Measurements from ENCODE around the gene TMEM132D. TPM values are rescaled to one million over a fixed set of nuclear protein-coding genes. Genes with fewer than 3 reads are reported as not detected.

The TMEM132D gene
- total RNA-seq, 1 experiment from 2014 or later = 0.03 TPM

- H3K9me3 ChIP-seq = no peaks in the 10 kb centered on the region
- H3K27me3 ChIP-seq = no peaks in the 10 kb centered on the region
- no peaks in the 10 kb centered on the region for H3K36me3 ChIP-seq
- DNase-seq = no peak
- H3K4me3 ChIP-seq = no peak overlapping the region
These were observed 530.1 kb downstream of the TMEM132D start for GRCh38 chr12:129373746-129374145.

GRCh38 chr12:129372876-129373275, 530.9 kb downstream of the TMEM132D start:
- no peaks in the 10 kb centered on the region for H3K9me3 ChIP-seq

GRCh38 chr12:129372348-129372747, 531.5 kb downstream of the TMEM132D start:
- DNase-seq = no peak
- Histone ChIP-seq H3K27me3 (no peaks in the 10 kb centered on the region), H3K4me3 (no peak overlapping the region), H3K36me3 (no peaks in the 10 kb centered on the region), H3K9me3 (no peaks in the 10 kb centered on the region)

More at GRCh38 chr12:129372876-129373275, 530.9 kb downstream of the TMEM132D start:
- DNase-seq = no peak
- H3K27me3 ChIP-seq = no peaks in the 10 kb centered on the region
- no peak overlapping the region for H3K4me3 ChIP-seq
- H3K36me3 ChIP-seq = no peaks in the 10 kb centered on the region

GRCh38 chr12:129371268-129371667, 532.6 kb downstream of the TMEM132D start:
- Histone ChIP-seq H3K36me3 (no peaks in the 10 kb centered on the region), H3K27me3 (no peaks in the 10 kb centered on the region), H3K9me3 (no peaks in the 10 kb centered on the region), H3K4me3 (no peak overlapping the region)
- no peak for DNase-seq

- no peak for DNase-seq
- Histone ChIP-seq H3K27me3 (peaks cover 2% of the 10 kb centered on the region; the same call in 1 of the 2 replicates), H3K9me3 (no peaks in the 10 kb centered on the region), H3K4me3 (no peak overlapping the region), H3K36me3 (no peaks in the 10 kb centered on the region)
These were observed 537.2 kb downstream of the TMEM132D start for GRCh38 chr12:129366656-129367055.

GRCh38 chr12:129363041-129363440, 540.8 kb downstream of the TMEM132D start:
- Histone ChIP-seq H3K36me3 (no peaks in the 10 kb centered on the region), H3K27me3 (peaks cover 2% of the 10 kb centered on the region; the same call in 1 of the 2 replicates), H3K9me3 (no peaks in the 10 kb centered on the region), H3K4me3 (no peak overlapping the region)
- DNase-seq = no peak

GRCh38 chr12:129357233-129357632, 546.6 kb downstream of the TMEM132D start:
- no peaks in the 10 kb centered on the region for H3K36me3 ChIP-seq
- H3K9me3 ChIP-seq = no peaks in the 10 kb centered on the region
- no peak overlapping the region for H3K4me3 ChIP-seq
- H3K27me3 ChIP-seq = no peaks in the 10 kb centered on the region
- no peak for DNase-seq

- no peaks in the 10 kb centered on the region for H3K36me3 ChIP-seq
- no peaks in the 10 kb centered on the region for H3K9me3 ChIP-seq
- DNase-seq = no peak
These were observed 552.3 kb downstream of the TMEM132D start for GRCh38 chr12:129351481-129351880.

GRCh38 chr12:129339336-129339735, 564.5 kb downstream of the TMEM132D start:
- no peaks in the 10 kb centered on the region for H3K36me3 ChIP-seq
- H3K27me3 ChIP-seq = no peaks in the 10 kb centered on the region
- H3K9me3 ChIP-seq = no peaks in the 10 kb centered on the region
- H3K4me3 ChIP-seq = no peak overlapping the region
- no peak for DNase-seq

More at GRCh38 chr12:129351481-129351880, 552.3 kb downstream of the TMEM132D start:
- H3K27me3 ChIP-seq = no peaks in the 10 kb centered on the region
- H3K4me3 ChIP-seq = no peak overlapping the region

GRCh38 chr12:129337413-129337812, 566.4 kb downstream of the TMEM132D start:
- H3K27me3 ChIP-seq = no peaks in the 10 kb centered on the region
- H3K36me3 ChIP-seq = no peaks in the 10 kb centered on the region
- H3K4me3 ChIP-seq = no peak overlapping the region
- no peaks in the 10 kb centered on the region for H3K9me3 ChIP-seq
- DNase-seq = no peak

GRCh38 chr12:129335773-129336172, 568.1 kb downstream of the TMEM132D start:
- no peak for DNase-seq
- Histone ChIP-seq H3K27me3 (no peaks in the 10 kb centered on the region), H3K9me3 (no peaks in the 10 kb centered on the region)

GRCh38 chr12:129332286-129332685, 571.5 kb downstream of the TMEM132D start:
- no peak for DNase-seq
- Histone ChIP-seq H3K27me3 (no peaks in the 10 kb centered on the region), H3K4me3 (no peak overlapping the region), H3K9me3 (no peaks in the 10 kb centered on the region), H3K36me3 (no peaks in the 10 kb centered on the region)

More at GRCh38 chr12:129335773-129336172, 568.1 kb downstream of the TMEM132D start:
- H3K4me3 ChIP-seq = no peak overlapping the region
- no peaks in the 10 kb centered on the region for H3K36me3 ChIP-seq

- Histone ChIP-seq H3K4me3 (no peak overlapping the region), H3K9me3 (no peaks in the 10 kb centered on the region), H3K27me3 (no peaks in the 10 kb centered on the region), H3K36me3 (no peaks in the 10 kb centered on the region)
- DNase-seq = no peak
These were observed 572.3 kb downstream of the TMEM132D start for GRCh38 chr12:129331356-129332085.

- H3K9me3 ChIP-seq = no peaks in the 10 kb centered on the region
- no peaks in the 10 kb centered on the region for H3K36me3 ChIP-seq
- no peak for DNase-seq
- no peak overlapping the region for H3K4me3 ChIP-seq
- H3K27me3 ChIP-seq = no peaks in the 10 kb centered on the region
These were observed 575.6 kb downstream of the TMEM132D start for GRCh38 chr12:129328235-129328634.

- Histone ChIP-seq H3K36me3 (no peaks in the 10 kb centered on the region), H3K27me3 (no peaks in the 10 kb centered on the region), H3K9me3 (no peaks in the 10 kb centered on the region), H3K4me3 (no peak overlapping the region)
- DNase-seq = no peak
These were observed 578.3 kb downstream of the TMEM132D start for GRCh38 chr12:129325566-129325965.

GRCh38 chr12:129312048-129312447, 591.8 kb downstream of the TMEM132D start:
- H3K27me3 ChIP-seq = no peaks in the 10 kb centered on the region
- no peaks in the 10 kb centered on the region for H3K9me3 ChIP-seq
- no peak for DNase-seq
- H3K36me3 ChIP-seq = no peaks in the 10 kb centered on the region
- H3K4me3 ChIP-seq = no peak overlapping the region

GRCh38 chr12:129310346-129310745, 593.5 kb downstream of the TMEM132D start:
- H3K4me3 ChIP-seq = no peak overlapping the region
- H3K36me3 ChIP-seq = no peaks in the 10 kb centered on the region
- no peaks in the 10 kb centered on the region for H3K9me3 ChIP-seq
- H3K27me3 ChIP-seq = no peaks in the 10 kb centered on the region
- no peak for DNase-seq

- DNase-seq = no peak
- H3K9me3 ChIP-seq = no peaks in the 10 kb centered on the region
These were observed 598.0 kb downstream of the TMEM132D start for GRCh38 chr12:129305851-129306250.

More at GRCh38 chr12:129305851-129306250, 598.0 kb downstream of the TMEM132D start:
- no peaks in the 10 kb centered on the region for H3K36me3 ChIP-seq
- H3K4me3 ChIP-seq = no peak overlapping the region
- H3K27me3 ChIP-seq = no peaks in the 10 kb centered on the region

All from MG63 (cell line).